Measurements from ENCODE around the gene ACACA. TPM values are rescaled to one million over a fixed set of nuclear protein-coding genes. Genes with fewer than 3 reads are reported as not detected.

The ACACA gene
- total and polyA plus RNA-seq, 2 donors (not counting 1 experiment from before 2014, with no cell fraction given): 45.2 to 123 TPM

DNA sequence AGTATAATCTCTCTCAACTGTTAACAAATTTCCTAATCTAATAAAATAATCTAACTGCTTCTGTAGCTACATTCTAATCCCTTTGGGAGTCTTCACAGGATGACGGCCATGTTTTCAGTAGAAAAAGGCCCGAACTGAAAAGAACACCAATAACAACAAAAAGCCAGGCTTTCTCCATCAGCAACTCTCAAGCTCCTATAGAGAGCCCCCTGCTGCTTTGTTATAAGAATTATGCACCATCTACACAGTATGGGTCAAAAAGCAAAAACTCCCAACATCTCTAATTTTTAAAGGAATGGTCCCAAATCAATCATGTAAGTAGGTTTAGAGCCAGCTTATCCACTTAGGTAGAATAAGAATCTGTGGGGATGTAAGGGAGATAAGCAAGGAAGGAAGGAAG lies 194.5 kb downstream of the ACACA start:
- Histone ChIP-seq H3K4me2 (ENCODE audit: extremely low read depth, insufficient read depth, low read length) (no peak overlapping the region), H3K27me3 (ENCODE audit: control insufficient read depth, insufficient read depth, low read length) (no peaks in the 10 kb centered on the region), H3K9me3 (ENCODE audit: control insufficient read depth, insufficient read depth, low read depth, low read length) (no peaks in the 10 kb centered on the region), H3K4me1 (ENCODE audit: control insufficient read depth, extremely low read depth, insufficient read depth, low read length) (no peaks in the 10 kb centered on the region), H3K79me2 (ENCODE audit: control insufficient read depth, insufficient read depth, low read length) (no peaks in the 10 kb centered on the region), H3K4me3 (replicated peaks in 1 of 4; ENCODE audit: control extremely low read depth in 1 of 4, insufficient read depth in 1 of 4, low read depth in 3 of 4, low read length in 4 of 4) (no peak overlapping the region), H3K27ac (ENCODE audit: insufficient read depth, low read length) (no peak overlapping the region), H4K20me1 (ENCODE audit: control insufficient read depth, extremely low read depth, insufficient read depth, low read length) (no peaks in the 10 kb centered on the region), H3K9ac (ENCODE audit: insufficient read depth, low read length) (no peak overlapping the region), H2AFZ (ENCODE audit: low read length) (no peak overlapping the region), H3K36me3 (ENCODE audit: control insufficient read depth, insufficient read depth, low read length) (no peaks in the 10 kb centered on the region)
- DNase-seq (ENCODE audit: low read depth in 2 of 2): peak in 1 of 2 donors; percentile 23
- no peak for TF ChIP-seq EZH2 (IDR thresholded peaks at IDR 0.05; ENCODE audit: low read length, missing control alignments)
- TF ChIP-seq, protein P1, sequence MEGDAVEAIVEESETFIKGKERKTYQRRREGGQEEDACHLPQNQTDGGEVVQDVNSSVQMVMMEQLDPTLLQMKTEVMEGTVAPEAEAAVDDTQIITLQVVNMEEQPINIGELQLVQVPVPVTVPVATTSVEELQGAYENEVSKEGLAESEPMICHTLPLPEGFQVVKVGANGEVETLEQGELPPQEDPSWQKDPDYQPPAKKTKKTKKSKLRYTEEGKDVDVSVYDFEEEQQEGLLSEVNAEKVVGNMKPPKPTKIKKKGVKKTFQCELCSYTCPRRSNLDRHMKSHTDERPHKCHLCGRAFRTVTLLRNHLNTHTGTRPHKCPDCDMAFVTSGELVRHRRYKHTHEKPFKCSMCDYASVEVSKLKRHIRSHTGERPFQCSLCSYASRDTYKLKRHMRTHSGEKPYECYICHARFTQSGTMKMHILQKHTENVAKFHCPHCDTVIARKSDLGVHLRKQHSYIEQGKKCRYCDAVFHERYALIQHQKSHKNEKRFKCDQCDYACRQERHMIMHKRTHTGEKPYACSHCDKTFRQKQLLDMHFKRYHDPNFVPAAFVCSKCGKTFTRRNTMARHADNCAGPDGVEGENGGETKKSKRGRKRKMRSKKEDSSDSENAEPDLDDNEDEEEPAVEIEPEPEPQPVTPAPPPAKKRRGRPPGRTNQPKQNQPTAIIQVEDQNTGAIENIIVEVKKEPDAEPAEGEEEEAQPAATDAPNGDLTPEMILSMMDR (conservative IDR thresholded peaks at IDR 0.05 in 1 of 2, IDR thresholded peaks at IDR 0.05 in 1 of 2; ENCODE audit: low read depth in 1 of 2, low read length in 2 of 2): peak; percentile 30 to 34

DNA sequence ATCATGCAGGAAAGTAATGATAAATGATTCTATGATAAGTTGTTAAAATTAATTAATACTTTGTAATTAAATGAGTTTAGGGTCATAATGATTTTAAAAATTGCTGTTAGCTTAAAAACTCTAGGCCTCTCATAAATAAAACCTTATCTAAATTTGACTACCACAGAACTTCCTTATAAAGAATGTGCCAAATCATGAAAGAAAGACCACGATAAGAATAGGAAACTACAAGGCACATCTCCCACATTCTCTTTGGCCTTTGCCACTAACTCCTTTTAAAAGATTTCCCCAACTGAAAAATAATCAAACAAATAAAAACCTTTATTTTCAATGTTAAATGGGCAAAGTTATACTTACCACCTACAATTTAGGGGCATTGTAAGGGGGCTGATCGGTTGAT lies 195.5 kb downstream of the ACACA start:
- no peak overlapping the region for H3K4me3 ChIP-seq (replicated peaks in 1 of 4; ENCODE audit: control extremely low read depth in 1 of 4, insufficient read depth in 1 of 4, low read depth in 3 of 4, low read length in 4 of 4)
- H3K79me2 ChIP-seq (ENCODE audit: control insufficient read depth, insufficient read depth, low read length): no peaks in the 10 kb centered on the region
- H3K36me3 ChIP-seq (ENCODE audit: control insufficient read depth, insufficient read depth, low read length): no peaks in the 10 kb centered on the region
- H3K4me1 ChIP-seq (ENCODE audit: control insufficient read depth, extremely low read depth, insufficient read depth, low read length): no peaks in the 10 kb centered on the region
- no peak overlapping the region for H3K9ac ChIP-seq (ENCODE audit: insufficient read depth, low read length)
- H4K20me1 ChIP-seq (ENCODE audit: control insufficient read depth, extremely low read depth, insufficient read depth, low read length): no peaks in the 10 kb centered on the region
- H3K4me2 ChIP-seq (ENCODE audit: extremely low read depth, insufficient read depth, low read length): no peak overlapping the region
- no peaks in the 10 kb centered on the region for H3K9me3 ChIP-seq (ENCODE audit: control insufficient read depth, insufficient read depth, low read depth, low read length)
- no peak overlapping the region for H2AFZ ChIP-seq (ENCODE audit: low read length)
- no peaks in the 10 kb centered on the region for H3K27me3 ChIP-seq (ENCODE audit: control insufficient read depth, insufficient read depth, low read length)
- DNase-seq (ENCODE audit: low read depth in 2 of 2): no peak
- H3K27ac ChIP-seq (ENCODE audit: insufficient read depth, low read length): no peak overlapping the region
- TF ChIP-seq EZH2 (IDR thresholded peaks at IDR 0.05; ENCODE audit: low read length, missing control alignments): no peak
- TF ChIP-seq, protein P1 (conservative IDR thresholded peaks at IDR 0.05 in 1 of 2, IDR thresholded peaks at IDR 0.05 in 1 of 2; ENCODE audit: low read depth in 1 of 2, low read length in 2 of 2): no peak

DNA sequence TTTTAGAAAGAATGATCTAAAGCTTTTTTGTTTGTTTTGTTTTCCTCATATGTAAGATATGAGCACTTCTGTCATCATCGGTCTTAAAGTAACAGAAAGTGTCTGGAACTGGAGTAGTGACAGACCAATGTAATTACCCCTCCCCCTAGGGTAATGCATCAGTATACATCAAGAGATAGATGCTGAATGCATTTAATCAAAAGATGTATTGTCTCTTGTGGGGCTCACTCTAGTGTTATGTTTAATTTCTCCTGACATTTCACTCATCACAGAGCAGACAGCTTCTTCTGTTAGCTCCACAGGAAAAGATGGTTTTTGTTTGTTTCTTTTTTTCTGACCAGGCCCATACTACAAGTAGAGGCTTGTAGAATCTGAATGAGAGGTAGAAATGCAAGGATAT lies 199.5 kb downstream of the ACACA start:
- Histone ChIP-seq H3K4me3 (replicated peaks in 1 of 4; ENCODE audit: control extremely low read depth in 1 of 4, insufficient read depth in 1 of 4, low read depth in 3 of 4, low read length in 4 of 4) (no peak overlapping the region), H3K9ac (ENCODE audit: insufficient read depth, low read length) (no peak overlapping the region), H2AFZ (ENCODE audit: low read length) (no peak overlapping the region), H3K36me3 (ENCODE audit: control insufficient read depth, insufficient read depth, low read length) (no peaks in the 10 kb centered on the region), H3K9me3 (ENCODE audit: control insufficient read depth, insufficient read depth, low read depth, low read length) (no peaks in the 10 kb centered on the region), H3K79me2 (ENCODE audit: control insufficient read depth, insufficient read depth, low read length) (no peaks in the 10 kb centered on the region), H3K4me2 (ENCODE audit: extremely low read depth, insufficient read depth, low read length) (no peak overlapping the region), H3K27ac (ENCODE audit: insufficient read depth, low read length) (no peak overlapping the region), H4K20me1 (ENCODE audit: control insufficient read depth, extremely low read depth, insufficient read depth, low read length) (no peaks in the 10 kb centered on the region), H3K4me1 (ENCODE audit: control insufficient read depth, extremely low read depth, insufficient read depth, low read length) (no peaks in the 10 kb centered on the region), H3K27me3 (ENCODE audit: control insufficient read depth, insufficient read depth, low read length) (no peaks in the 10 kb centered on the region)
- TF ChIP-seq, protein P1 (conservative IDR thresholded peaks at IDR 0.05 in 1 of 2, IDR thresholded peaks at IDR 0.05 in 1 of 2; ENCODE audit: low read depth in 1 of 2, low read length in 2 of 2): no peak
- no peak for TF ChIP-seq EZH2 (IDR thresholded peaks at IDR 0.05; ENCODE audit: low read length, missing control alignments)
- DNase-seq (ENCODE audit: low read depth in 2 of 2): no peak

Measured in fibroblast of lung (primary cell).